ENCODE results near the gene MCTP1. TPM values are rescaled to one million over a fixed set of nuclear protein-coding genes. Genes with fewer than 3 reads are reported as not detected.

The MCTP1 gene
- total RNA-seq, 1 experiment from 2014 or later: 2.5 TPM

- no peak overlapping the region for H3K27ac ChIP-seq (ENCODE audit: insufficient read length, low read depth, low read length)
- no peak overlapping the region for H2BK12ac ChIP-seq (ENCODE audit: insufficient read length, low read depth, low read length)
- H4K8ac ChIP-seq (replicated peaks; ENCODE audit: insufficient read length, low read depth, low read length): no peak overlapping the region
- H3K79me1 ChIP-seq (ENCODE audit: insufficient read depth, low read depth, low read length, poor library complexity, severe bottlenecking): no peaks in the 10 kb centered on the region
- Mint-ChIP-seq H3K4me3 (no peak overlapping the region), H3K36me3 (ENCODE audit: insufficient read depth in 1 of 3, low read depth in 3 of 3) (no peaks in the 10 kb centered on the region), H3K27me3 (ENCODE audit: low read depth) (no peaks in the 10 kb centered on the region), H3K9me3 (no peaks in the 10 kb centered on the region), H3K27ac (no peak overlapping the region), H3K4me1 (peaks cover 11 to 18% of the 10 kb centered on the region in 2 experiments)
- no peak for DNase-seq
- no CpG with 5 or more reads among the region's 2 CpGs for WGBS (ENCODE audit: extremely low coverage, insufficient read length, low lambda C conversion rate)
- TF ChIP-seq, protein P1, sequence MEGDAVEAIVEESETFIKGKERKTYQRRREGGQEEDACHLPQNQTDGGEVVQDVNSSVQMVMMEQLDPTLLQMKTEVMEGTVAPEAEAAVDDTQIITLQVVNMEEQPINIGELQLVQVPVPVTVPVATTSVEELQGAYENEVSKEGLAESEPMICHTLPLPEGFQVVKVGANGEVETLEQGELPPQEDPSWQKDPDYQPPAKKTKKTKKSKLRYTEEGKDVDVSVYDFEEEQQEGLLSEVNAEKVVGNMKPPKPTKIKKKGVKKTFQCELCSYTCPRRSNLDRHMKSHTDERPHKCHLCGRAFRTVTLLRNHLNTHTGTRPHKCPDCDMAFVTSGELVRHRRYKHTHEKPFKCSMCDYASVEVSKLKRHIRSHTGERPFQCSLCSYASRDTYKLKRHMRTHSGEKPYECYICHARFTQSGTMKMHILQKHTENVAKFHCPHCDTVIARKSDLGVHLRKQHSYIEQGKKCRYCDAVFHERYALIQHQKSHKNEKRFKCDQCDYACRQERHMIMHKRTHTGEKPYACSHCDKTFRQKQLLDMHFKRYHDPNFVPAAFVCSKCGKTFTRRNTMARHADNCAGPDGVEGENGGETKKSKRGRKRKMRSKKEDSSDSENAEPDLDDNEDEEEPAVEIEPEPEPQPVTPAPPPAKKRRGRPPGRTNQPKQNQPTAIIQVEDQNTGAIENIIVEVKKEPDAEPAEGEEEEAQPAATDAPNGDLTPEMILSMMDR (conservative IDR thresholded peaks at IDR 0.05): no peak
- H2BK20ac ChIP-seq (ENCODE audit: low read depth, low read length, poor library complexity, severe bottlenecking): no peak overlapping the region
- H3K23ac ChIP-seq (ENCODE audit: insufficient read length, low read depth, low read length): no peak overlapping the region
- no peak overlapping the region for H4K91ac ChIP-seq (ENCODE audit: insufficient read length, low read depth, low read length)
- H3K4me2 ChIP-seq (ENCODE audit: insufficient read depth, insufficient read length, low read length): no peak overlapping the region
- H2BK15ac ChIP-seq (ENCODE audit: low read depth, low read length): no peak overlapping the region
- H2AFZ ChIP-seq (ENCODE audit: low read length): no peak overlapping the region
- H3K4me1 ChIP-seq (ENCODE audit: insufficient read depth, low read length): peaks cover 2% of the 10 kb centered on the region; the same call in 1 of the 2 replicates
- no peaks in the 10 kb centered on the region for H3K79me2 ChIP-seq (ENCODE audit: insufficient read depth, low read length)
- H3K27me3 ChIP-seq (ENCODE audit: insufficient read depth, low read length): no peaks in the 10 kb centered on the region
- H3K23me2 ChIP-seq (ENCODE audit: insufficient read length, low read depth, low read length, poor library complexity, severe bottlenecking): no peaks in the 10 kb centered on the region
- no peak overlapping the region for H3K18ac ChIP-seq (ENCODE audit: insufficient read length, low read depth, low read length)
- no peak overlapping the region for H3K4ac ChIP-seq (ENCODE audit: low read depth, low read length)
- H3K9ac ChIP-seq (ENCODE audit: extremely low read depth, insufficient read length, low read length): no peak overlapping the region
- no peak overlapping the region for H4K5ac ChIP-seq (ENCODE audit: insufficient read length, low read depth, low read length)
- H2BK120ac ChIP-seq (ENCODE audit: low read depth, low read length, poor library complexity, severe bottlenecking): no peak overlapping the region
- no peaks in the 10 kb centered on the region for H4K20me1 ChIP-seq (ENCODE audit: control insufficient read depth, insufficient read depth, insufficient read length)
- no peak overlapping the region for H3T11ph ChIP-seq (ENCODE audit: low read length)
- no peak overlapping the region for H2AK5ac ChIP-seq (ENCODE audit: insufficient read length, low read length)
- no peaks in the 10 kb centered on the region for H3K9me3 ChIP-seq (ENCODE audit: control insufficient read depth, low read depth, low read length)
- no peak overlapping the region for H2BK5ac ChIP-seq (ENCODE audit: insufficient read length, low read length)
- H3K14ac ChIP-seq (ENCODE audit: insufficient read depth, low read length): no peak overlapping the region
- H3K56ac ChIP-seq (ENCODE audit: insufficient read length, low read depth, low read length): no peak overlapping the region
Measured at GRCh38 chr5:95222836-95223235, 62.1 kb downstream of the MCTP1 start.

All from H9 (cell line).